Psoas muscle (tissue), 8 donors: ENCODE data around the gene DNAJB8. TPM values are rescaled to one million over a fixed set of nuclear protein-coding genes. Genes with fewer than 3 reads are reported as not detected.

Source experiments
- ATAC-seq, 4 donors: fragments of 200-7000 bp; cut with Tn5 transposase; one replicate each; pipeline ENCODE4 v1.9.1; 2020; ENCODE audit warnings: moderate library complexity in 3 of 4, mild to moderate bottlenecking in 2 of 4
- DNase-seq, 2 donors: peaks; one replicate each; pipeline ENCODE4 v3.0.0-alpha.2; 2020
- H3K27ac ChIP-seq: fragments of 200-600 bp; one replicate; pipeline ENCODE4 v1.8.0; 2022
- H3K27me3 ChIP-seq, 3 donors: fragments of 200-600 bp in 1 of 3; one replicate each; pipeline versions ENCODE4 v1.6.1 to v1.8.0; 2013 to 2022; ENCODE audit warnings: low read length in 2 of 3, mild to moderate bottlenecking in 2 of 3, moderate library complexity in 1 of 3; ENCODE audit not compliant: insufficient read depth in 3 of 3
- H3K36me3 ChIP-seq, 2 donors: fragments of 200-600 bp in 1 of 2; one replicate each; pipeline versions ENCODE4 v1.6.1 to v1.8.0; 2013 to 2022; ENCODE audit warnings: low read depth in 1 of 2, mild to moderate bottlenecking in 1 of 2, moderate library complexity in 1 of 2; ENCODE audit not compliant: insufficient read depth in 1 of 2
- H3K4me1 ChIP-seq: fragments of 200-600 bp; one replicate; pipeline ENCODE4 v1.8.0; 2022
- H3K4me3 ChIP-seq: fragments of 200-600 bp; one replicate; pipeline ENCODE4 v1.8.0; 2022; ENCODE audit warnings: mild to moderate bottlenecking
- H3K9me3 ChIP-seq: fragments of 200-600 bp; one replicate; pipeline ENCODE4 v1.8.0; 2022
- CTCF ChIP-seq: fragments of 200-600 bp; IDR thresholded peaks from one replicate; pipeline ENCODE4 v1.8.0; 2022; ENCODE audit warnings: antibody characterized with exemption
- WGBS, 3 donors: extraction: QIAGEN DNeasy Blood & Tissue Kit; methylation state at CpG; one replicate each; pipeline versions ENCODE4 v1.1.6 to v1.1.7; 2013; 5-methylcytosine and 5-hydroxymethylcytosine counted together
- intact Hi-C, 2 donors: fragments of 100-400 bp; cut with DNase I; formaldehyde crosslinking; loops; one replicate each; pipeline versions ENCODE4 v1.11.0 to v1.14.2; 2022
- polyA plus RNA-seq, 3 donors: library from polyadenylated mRNA; stranded (reverse); fragments of 200-250 nt; gene quantifications; one replicate each; pipeline ENCODE4 v1.2.3, GENCODE V29; 2013
- total RNA-seq, 4 donors: library from RNA; stranded (reverse); fragmentation: NEBNext Ultra II Directional in 2 of 4; extraction: Animal tissue kit (Norgen Biotek cat#: 25700) in 2 of 4; gene quantifications; one replicate each; pipeline versions ENCODE4 v1.2.1 to v1.2.4, GENCODE V29; 2021 to 2023
- donor health status: healthy with polysubstance abuse.
- donor health status: DM: no; HTN: no; CAD: no; lungs with moderate emphysema.
- donor health status: Bipolar disorder and iron deficiency.
- donor health status: healthy.
- donor health status: DM: yes; HTN: yes; CAD: no.
- donor health status: DM: no; HTN: no; CAD: no.
- donor health status: DM: no; HTN: no; CAD: no.
- donor health status: DM: yes; HTN: yes; CAD: no.

Gene DNAJB8
- total and polyA plus RNA-seq, 7 donors: not detected

- Histone ChIP-seq H3K9me3 (no peaks in the 10 kb centered on the region), H3K4me1 (no peaks in the 10 kb centered on the region), H3K27me3 (peaks cover 0 to 11% (median 0%) of the 10 kb centered on the region in 3 donors), H3K4me3 (no peak overlapping the region), H3K27ac (no peak overlapping the region), H3K36me3 (no peaks in the 10 kb centered on the region)
- intact Hi-C loops: no loop called here
- DNase-seq: no peak
- WGBS, 3 donors: 86 to 89% (median 87%) methylated on average over 20 of the region's 20 CpGs
- ATAC-seq: no peak
- no peak for TF ChIP-seq CTCF
Measured at GRCh38 chr3:128462931-128463330, 3.8 kb downstream of the DNAJB8 start.

GRCh38 chr3:128462341-128462910, 4.3 kb downstream of the DNAJB8 start:
- H3K9me3 ChIP-seq: no peaks in the 10 kb centered on the region
- intact Hi-C loops: no loop called here
- no peak for DNase-seq
- no peaks in the 10 kb centered on the region for H3K4me1 ChIP-seq
- H3K27me3 ChIP-seq: peaks cover 0 to 11% (median 0%) of the 10 kb centered on the region in 3 donors
- whole genome bisulfite sequencing, 3 donors: 88 to 95% (median 94%) methylated on average over 23 of the region's 23 CpGs
- no peaks in the 10 kb centered on the region for H3K36me3 ChIP-seq
- no peak overlapping the region for H3K4me3 ChIP-seq
- H3K27ac ChIP-seq: no peak overlapping the region
- no peak for TF ChIP-seq CTCF
- ATAC-seq: no peak

- H3K4me3 ChIP-seq: no peak overlapping the region
- intact Hi-C loops: no loop called here
- no peak overlapping the region for H3K27ac ChIP-seq
- TF ChIP-seq CTCF: no peak
- H3K9me3 ChIP-seq: no peaks in the 10 kb centered on the region
- H3K4me1 ChIP-seq: no peaks in the 10 kb centered on the region
- WGBS, 3 donors: 74 to 85% (median 74%) methylated on average over 12 of the region's 12 CpGs
- H3K27me3 ChIP-seq: peaks cover 0 to 11% (median 3%) of the 10 kb centered on the region in 3 donors
- DNase-seq (no peak), ATAC-seq (no peak)
- H3K36me3 ChIP-seq: no peaks in the 10 kb centered on the region
Measured at GRCh38 chr3:128461731-128462130, 5.0 kb downstream of the DNAJB8 start.

GRCh38 chr3:128459461-128459820, 7.2 kb downstream of the DNAJB8 start:
- Histone ChIP-seq H3K27ac (no peak overlapping the region), H3K4me3 (no peak overlapping the region), H3K9me3 (no peaks in the 10 kb centered on the region), H3K36me3 (no peaks in the 10 kb centered on the region), H3K27me3 (peaks cover 0 to 9% (median 3%) of the 10 kb centered on the region in 3 donors), H3K4me1 (no peaks in the 10 kb centered on the region)
- no peak for DNase-seq
- 73 to 79% (median 79%) methylated on average over 9 of the region's 9 CpGs for WGBS, 3 donors
- intact Hi-C loops: no loop called here
- ATAC-seq: no peak
- no peak for TF ChIP-seq CTCF
